GM18508 (cell line): ENCODE results near the gene HIVEP3.

ENCODE experiments used
- ATAC-seq: cut with Tn5 transposase; IDR thresholded peaks from one replicate; pipeline ENCODE4 v1.9.1; 2021; ENCODE audit warnings: moderate number of reproducible peaks; ENCODE audit not compliant: insufficient read depth, unreplicated experiment

HIVEP3 gene

DNA sequence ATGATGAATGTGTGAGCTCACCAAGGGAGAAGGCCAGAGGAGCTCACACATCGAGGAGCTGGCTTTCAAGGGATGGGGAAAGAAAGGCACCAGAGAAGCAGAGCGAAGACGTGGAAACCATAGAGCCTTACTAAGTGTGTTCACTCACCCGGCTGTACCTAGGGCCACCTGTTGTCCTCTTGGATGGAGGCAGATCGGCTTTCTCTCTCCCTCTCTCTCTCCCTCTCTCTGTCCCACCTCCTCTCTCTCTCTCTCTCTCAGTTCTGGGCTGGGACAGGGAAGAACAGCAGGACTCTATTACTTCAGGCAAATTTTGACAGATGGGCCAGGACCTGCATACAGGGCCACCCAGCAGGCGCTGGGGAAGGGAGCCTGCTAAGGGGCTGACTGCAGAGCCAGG, 64.8 kb downstream of the HIVEP3 start:
- no peak for ATAC-seq

DNA sequence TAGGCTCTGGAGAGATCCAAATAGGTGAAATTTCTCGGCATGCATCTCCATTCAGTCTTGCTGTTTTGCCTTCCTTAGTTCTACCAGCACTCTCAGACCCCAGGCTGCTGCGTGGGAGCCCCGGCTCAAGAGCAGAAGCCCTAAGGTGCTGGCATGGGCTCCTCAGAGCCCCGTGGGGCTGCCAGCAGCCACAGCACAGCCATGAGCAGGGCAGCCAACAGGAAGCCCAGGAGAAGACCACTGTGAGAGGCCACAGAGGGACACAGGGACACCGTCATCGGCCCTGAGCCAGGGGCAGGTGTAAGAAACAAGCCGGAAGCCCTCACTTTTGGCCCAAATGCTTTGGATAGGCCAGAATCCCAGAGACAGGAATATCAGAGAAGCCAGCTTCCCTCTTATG, 66.6 kb downstream of the HIVEP3 start:
- ATAC-seq = no peak

DNA sequence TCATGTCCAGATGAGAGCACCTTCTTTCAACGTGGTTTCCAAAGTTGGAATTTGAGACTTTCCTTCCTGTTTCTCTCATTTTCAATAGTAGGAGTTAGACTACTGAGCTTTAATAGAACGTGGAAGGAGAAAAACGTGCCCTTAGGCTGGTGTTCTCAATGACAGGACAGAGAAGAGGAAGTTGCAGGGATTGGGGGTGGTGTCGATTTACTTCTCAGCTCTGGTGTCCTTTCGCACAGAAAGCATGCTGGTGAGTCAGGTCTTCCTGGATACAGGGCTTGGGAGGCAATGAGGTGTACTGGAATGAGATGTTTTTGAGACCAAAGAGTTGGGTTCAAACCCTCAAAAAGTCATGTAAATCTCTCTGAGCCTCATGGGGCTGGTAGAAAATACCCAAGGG, 67.1 kb downstream of the HIVEP3 start:
- ATAC-seq = no peak

DNA sequence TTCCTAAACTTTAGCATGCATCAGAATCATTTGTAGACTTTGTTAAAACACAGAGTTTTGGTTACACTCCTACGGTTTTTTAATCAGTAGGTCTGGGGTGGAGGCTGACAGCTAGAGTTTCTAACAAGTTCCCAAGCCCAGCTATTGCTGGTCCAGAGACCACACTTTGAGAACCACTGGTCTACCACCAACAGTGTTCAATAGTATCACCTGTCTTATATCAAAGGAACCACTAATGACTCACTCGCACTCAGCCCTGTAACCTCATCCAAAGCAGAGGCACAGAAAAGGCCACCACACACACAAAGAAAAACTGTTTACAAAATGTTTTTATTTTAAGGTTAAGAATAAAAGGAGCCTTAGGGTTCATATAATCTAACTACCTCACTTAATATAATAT, 68.7 kb downstream of the HIVEP3 start:
- ATAC-seq = no peak

DNA sequence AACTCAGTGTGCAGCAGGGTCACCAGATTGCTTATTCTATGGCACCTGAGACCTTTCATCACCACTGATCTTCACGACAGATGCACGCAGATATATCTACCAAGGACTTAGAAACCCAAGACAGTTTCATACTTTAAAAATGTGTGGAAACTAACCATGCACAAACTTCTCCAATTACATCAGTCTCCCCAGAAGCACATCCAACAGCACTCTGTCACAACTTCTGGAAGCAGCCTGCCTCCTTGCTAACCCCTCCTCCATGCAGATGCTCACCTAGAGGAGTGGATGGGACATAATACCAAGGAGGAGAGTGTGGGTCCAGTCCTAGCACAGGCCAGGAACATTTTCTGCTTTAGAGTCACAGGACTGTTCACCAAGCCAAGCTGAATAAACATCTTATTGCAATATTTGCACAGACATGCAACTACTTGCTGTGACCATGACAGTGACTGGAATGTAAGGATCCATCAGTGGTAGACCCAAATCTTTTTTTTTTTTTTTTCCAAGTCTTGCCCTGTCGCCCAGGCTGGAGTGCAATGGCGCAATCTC, 69.4 kb downstream of the HIVEP3 start:
- ATAC-seq = no peak

DNA sequence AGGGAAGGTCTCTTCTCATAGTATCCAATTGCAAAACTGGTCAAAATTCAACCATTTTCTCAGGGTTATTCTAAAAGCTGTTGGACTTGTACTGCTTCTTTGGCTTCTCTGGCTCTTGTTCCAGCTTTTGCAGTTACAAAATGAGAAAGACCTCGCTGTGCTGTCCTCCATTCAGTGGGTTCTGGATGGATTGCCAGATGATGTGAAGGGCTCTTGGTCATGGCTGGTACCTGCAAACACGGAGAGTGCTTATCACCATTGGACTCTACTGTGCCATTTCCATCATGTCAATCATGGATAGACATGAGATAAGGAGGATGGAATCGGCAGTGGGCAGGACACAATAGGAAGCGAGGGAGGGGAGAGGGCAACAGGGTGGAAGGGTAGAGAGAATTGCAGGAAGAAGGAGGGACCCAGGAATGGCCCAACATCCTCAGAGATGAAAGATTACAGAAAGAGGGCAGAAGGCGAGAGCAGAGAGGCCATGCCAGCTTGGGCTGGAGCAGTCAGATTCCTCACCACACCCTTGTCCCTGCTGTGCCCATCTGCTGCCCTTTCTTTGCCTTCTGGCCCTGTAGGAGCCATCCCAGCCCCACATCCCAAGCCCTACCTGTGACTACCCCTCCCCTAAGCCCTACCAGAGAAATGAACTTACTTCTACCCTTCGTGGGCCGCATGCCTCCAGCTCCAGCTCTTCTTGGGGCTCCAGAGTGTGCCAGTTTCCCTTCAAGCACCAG, 70.3 kb downstream of the HIVEP3 start:
- ATAC-seq = no peak

DNA sequence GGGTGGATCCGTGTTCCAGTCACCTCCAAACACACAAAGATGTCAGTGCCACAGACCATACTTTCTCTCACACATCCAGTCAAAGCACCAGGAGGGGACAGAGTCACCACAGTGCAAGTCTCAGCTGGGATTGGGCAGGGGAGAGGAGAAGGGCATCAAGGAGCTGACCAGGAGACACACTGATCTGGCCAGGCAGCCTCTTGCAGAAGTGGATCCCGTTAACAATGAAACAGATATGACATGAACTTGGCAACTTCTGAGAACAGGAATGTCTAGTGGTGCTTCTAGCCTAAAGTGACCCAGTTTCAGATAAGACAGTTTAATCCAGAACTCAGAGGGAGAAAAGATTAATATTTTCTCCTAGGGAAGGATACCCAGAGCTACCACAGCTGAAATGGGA, 71.0 kb downstream of the HIVEP3 start:
- ATAC-seq = no peak

DNA sequence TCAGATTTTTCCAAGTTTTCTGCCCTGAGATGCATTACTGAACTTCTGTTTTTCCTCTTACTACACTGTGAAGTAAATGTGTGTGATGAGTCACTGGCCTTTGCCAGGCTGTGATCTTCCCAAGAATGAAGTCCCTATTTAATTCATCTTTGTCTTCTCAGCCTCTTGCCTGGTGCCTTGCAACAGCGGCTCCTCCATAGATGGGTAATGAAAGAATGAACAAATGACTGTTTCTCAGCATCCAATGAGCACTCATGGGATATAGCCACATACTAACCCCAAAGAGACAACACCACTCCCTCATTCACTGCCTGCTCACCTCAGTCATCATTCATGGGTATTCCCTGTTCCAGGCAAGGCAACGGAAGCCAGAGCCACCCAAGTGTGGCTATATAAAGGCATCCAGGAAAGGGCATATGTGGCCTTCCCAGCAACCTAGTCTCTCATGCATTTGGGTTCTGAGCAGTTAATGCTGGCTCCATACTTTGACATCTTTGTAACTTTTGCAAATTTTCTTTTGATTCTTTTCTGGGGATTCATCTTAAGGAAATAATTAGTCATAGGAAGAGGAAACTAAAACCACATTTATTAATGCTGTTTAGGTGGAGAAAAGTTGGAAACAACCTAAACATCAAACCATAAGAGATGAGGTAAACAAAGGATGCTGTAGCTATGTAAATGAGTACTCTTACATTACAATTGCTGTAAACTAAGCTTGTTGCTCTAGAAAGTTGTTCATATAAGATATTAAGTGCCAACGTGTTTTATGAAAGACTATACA, 71.9 kb downstream of the HIVEP3 start:
- no peak for ATAC-seq

DNA sequence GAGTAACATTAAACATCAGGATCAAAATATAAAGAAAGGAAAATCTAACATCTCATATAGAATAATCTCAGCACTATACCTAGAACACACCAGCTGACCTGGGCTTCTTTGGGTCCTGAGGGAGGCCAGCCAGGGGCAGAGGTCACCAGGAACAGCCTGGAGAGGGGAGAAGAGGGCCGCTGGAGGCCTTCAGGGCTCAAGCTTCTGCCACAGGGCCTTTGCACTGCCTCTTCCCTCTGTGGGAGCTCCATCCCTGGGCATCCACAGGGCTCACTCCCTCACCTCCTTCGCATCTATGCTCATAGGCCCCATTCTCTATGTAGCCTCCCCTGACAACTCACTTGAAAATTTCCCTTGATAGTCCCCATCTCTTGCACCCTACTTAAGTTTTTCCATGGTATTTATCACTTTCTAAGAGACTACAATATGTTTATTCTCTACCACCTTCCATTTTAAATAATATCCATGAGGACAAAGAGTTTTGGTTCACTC, 73.9 kb downstream of the HIVEP3 start:
- ATAC-seq = no peak

DNA sequence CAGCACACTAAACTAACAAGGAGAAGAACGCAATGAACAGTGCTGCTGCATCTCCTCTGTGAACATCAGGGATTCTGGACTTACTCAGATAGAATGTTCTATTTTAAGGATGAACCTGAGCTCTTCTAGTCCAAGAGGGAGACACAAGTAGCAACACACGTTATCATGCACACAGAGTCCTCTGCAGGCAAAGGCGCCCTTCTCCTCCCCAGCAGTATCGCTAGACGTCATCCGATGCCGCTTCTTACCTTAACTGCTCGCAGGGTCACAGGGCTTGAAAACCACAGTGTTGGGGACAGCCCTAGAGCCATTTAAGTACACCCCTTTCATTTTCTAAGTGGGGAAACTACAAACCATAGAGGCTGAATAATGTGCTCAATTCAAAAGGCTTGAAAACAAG, 74.5 kb downstream of the HIVEP3 start:
- ATAC-seq = no peak

DNA sequence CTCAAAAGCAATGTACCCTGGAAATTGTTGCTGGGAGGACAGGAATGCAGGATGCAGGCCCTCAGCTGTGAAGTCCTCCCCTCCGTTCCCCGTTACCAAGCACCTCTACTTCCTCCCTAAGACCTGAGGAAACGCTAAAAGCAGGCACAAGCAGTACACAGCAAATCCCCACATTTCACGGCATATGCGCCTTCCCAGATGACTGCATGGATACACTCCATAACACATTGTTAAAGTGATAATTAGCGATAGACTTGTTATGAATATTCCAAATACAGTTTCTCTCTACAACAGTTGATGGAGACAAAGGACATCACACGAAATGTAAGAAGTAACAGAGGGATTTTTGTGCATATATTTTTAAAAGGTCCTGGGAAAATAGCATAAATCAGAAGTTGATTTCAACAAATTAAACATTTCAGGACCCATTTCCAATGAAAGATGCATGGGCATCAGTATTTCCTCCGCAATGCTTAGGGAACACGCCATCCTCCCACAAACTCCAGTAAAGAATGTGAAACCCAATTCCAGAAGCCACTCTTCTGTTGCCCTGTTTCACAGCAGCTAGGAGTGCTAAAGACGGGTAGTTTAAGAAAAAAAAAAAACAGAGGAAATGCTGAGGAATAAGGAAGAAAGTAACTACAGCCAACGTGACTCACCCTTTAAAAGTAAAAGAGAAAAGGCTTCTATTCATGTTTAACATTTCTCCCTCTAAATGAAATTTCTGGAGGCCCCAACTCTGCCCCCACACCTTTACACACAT, 75.5 kb downstream of the HIVEP3 start:
- ATAC-seq = no peak

DNA sequence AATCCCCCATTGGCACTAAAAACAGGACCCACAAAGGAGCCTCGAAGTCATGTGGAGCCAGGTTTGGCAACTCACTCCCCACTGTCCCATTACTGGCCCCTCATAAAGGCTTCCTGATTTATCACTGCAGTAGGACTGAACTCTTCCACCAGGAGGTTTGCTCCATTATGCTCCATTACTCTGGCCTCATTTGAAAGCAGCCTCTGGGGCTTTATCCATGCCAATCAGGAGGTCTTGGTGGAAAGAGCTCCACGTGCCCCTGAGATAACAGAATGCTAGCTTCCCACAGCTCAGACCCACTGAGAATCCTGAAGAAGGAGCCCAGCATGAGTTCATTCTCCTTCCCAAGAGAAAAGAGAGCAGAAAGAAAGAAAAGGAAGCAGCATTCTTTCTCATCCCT, 76.4 kb downstream of the HIVEP3 start:
- ATAC-seq = no peak

DNA sequence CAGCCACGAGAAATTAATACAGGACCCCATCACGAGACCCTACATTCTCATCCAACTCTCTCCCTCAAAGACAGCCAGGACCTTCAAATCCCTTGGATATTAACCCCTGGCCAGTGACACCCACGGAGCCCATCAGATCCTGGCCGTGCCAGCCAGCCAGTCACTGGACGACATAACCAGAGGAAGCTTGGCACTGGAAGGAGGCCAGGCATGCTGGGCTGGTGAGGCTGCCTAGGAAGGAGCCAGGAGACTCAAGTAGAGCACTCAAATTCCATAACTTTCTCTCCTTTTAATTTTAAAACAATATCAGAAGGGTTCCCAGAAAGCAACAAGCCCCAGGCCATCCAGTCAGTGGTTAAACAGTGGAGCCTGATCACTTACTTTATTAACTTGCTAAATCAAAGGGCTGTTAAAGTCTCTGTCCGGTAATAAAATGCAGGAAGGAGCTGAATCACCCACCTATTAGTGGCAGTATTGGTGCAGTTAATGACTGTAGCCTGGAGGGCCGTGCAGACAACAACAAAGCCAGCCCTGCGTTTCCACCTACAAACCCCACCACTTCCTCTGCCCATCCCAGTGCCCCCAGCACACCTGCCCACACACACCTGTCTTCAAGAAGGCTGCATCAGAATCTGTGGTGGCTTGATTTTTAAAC, 78.0 kb downstream of the HIVEP3 start:
- ATAC-seq = no peak

DNA sequence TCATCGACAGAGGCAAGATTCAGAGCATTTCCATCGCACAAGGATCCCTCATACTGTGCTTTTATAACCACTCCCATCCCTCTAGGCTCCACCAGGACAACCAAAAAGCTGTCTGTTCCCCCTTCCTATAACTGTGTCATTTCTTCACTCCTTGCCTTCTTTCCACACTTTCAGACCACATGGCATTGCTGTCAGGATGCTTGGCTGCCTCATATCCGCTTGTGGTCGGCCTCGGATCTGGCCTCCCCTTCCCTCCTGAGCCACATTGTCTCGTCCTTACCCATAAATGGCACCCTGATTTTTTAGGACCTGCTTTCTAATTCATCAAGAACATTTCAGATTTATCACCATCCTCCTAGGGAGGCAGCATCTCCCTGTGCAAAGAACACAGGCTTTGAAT, 80.5 kb downstream of the HIVEP3 start:
- ATAC-seq = no peak

DNA sequence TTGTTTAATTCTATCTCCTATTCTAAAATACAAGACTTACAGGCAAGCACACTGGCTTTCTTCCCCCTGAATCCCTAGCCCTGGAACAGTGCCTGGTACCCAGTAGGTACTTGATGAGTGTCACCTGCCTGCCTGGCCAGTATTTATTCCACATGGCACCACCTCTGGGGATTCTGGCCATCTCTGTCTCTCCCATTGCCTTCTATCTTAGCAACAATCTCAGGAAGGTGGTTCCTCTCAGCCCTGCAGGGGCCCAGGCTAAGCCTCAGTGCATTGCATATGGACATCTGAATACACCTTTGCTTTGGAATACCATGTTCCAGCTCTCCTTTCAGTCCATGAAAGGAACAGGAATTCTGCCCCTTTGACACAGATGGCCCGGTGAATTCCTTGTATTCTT, 81.0 kb downstream of the HIVEP3 start:
- ATAC-seq = no peak

DNA sequence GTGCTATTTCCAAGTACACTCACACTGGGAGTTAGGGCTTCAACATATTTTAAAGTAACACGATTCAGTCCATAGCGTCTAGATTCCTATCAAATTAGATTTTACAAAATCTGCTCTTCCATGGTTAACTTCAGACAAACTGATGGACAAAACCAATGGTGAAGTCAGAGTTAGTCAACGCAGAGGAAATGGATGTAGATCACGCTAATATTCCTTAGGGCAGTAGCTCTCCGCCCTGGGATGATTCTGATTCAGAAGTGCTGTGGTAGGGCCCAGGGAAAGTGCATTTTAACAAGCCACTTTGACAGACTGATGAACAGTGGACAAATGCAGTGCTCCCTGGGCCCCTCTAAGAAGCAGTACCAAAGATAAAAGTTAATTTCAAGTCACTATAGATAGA, 83.2 kb downstream of the HIVEP3 start:
- ATAC-seq = no peak

DNA sequence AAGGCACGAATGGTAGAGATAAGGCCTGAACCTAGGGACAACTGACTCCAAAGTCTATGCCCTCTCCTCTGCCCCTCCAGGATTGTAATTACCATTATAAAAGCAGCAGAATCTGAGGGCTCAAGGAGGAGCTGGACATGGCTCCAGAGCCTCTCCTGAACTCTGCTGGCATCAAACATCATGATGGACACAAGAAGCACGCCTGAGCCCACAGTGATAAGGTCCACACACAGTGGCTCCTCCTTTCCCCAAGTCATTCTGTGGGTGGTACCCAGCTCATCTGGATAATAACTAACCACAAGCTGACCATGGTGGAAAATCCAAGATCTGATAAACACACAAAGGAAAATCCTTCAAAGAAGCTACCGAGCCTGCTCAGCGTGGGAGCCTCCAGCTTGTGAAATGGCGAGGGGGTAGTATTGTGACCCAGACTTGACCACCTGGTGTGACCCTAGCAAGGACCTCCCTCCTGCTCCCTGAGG, 85.2 kb downstream of the HIVEP3 start:
- no peak for ATAC-seq

DNA sequence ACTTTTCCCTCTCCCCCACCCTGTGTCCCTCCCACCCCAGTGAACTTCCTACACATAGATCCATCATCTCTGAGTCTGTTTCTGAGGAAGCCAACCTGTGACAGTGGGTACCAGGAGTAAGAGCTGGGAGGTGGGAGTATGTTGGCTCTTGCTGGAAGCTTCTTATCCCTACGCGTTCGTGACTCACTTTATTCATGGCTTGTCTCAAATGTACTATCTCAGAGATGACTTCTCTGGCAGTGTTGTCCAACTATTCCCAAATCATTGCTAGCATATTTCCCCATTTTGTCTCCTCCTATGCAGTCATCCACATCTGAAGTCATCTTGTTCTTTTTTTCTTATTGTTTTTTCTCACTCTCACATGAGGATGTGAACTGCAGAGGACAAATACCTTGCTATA, 88.0 kb downstream of the HIVEP3 start:
- no peak for ATAC-seq

DNA sequence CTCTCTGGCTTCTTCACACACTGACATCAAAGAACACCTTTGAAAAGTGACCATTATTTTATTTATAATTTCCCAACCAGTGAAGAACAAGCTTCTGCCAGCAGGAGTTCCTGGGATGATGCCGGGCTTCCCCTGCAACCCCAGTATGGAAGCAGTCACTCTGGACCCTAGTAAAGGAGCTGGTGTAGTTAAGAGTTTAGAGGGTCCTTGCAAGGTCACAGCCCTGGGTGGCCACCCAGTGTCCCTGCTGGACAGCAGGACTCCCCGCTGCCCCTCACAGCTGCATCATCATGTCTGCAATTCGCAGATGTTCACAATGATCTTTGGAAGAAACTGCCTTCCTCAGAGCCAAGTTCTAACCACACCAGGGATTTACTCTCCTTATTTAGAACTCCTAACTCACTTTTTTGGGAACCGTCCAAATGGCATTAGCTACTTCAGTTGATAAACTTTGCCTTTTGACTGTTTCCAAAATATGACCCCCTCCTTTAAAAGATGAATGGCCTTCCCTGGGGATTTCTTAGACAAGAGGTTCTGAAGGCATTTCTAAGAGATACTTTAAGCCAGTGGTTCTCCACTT, 90.6 kb downstream of the HIVEP3 start:
- ATAC-seq = no peak

DNA sequence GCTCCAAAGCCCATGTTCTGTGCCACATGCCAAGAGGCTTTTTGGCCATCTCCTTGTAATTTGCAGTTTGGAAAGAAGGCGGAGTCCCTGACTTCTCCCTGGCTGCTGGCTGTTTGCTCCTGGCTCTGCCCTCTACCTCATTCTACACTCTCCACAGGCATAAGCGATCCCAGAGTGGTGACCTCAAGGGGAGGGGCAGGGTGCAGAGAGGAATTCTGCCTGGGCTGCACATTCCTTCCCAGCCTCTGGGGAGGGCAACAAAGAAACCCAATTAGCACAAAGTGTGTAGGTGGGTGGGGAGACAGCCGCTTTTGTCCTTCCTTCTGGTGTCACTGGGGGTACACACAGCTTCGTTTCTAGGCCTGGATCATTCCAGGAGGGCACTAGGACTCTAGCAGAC, 95.3 kb downstream of the HIVEP3 start:
- ATAC-seq = no peak
